ENCODE results near the gene NCR3LG1.

Gene NCR3LG1

GRCh38 chr11:17386331-17387084, 34.9 kb downstream of the NCR3LG1 start:
- TF ChIP-seq CTCF (IDR thresholded peaks at IDR 0.05; ENCODE audit: insufficient read depth, low read depth, low read length, missing control alignments) = peak; percentile 76
- no peak overlapping the region for H3K4me3 ChIP-seq (ENCODE audit: low read length)
- peak; percentile 63 for DNase-seq (ENCODE audit: low read depth)

- TF ChIP-seq CTCF (IDR thresholded peaks at IDR 0.05; ENCODE audit: insufficient read depth, low read depth, low read length, missing control alignments) = no peak
- no peak for DNase-seq (ENCODE audit: low read depth)
- H3K4me3 ChIP-seq (ENCODE audit: low read length) = no peak overlapping the region
Observed at GRCh38 chr11:17387254-17387653, 35.7 kb downstream of the NCR3LG1 start.

GRCh38 chr11:17387811-17388210, 36.2 kb downstream of the NCR3LG1 start:
- TF ChIP-seq CTCF (IDR thresholded peaks at IDR 0.05; ENCODE audit: insufficient read depth, low read depth, low read length, missing control alignments) = no peak
- no peak for DNase-seq (ENCODE audit: low read depth)
- no peak overlapping the region for H3K4me3 ChIP-seq (ENCODE audit: low read length)

GRCh38 chr11:17388609-17389210, 37.1 kb downstream of the NCR3LG1 start, which contains the start of gene KCNJ11:
KCNJ11 (minus strand) TSS chr11:17388659; CDS start chr11:17388091, 568 bp downstream.
- H3K4me3 ChIP-seq (ENCODE audit: low read length) = peak within 1 kb of the TSS; percentile 47
- no peak for TF ChIP-seq CTCF (IDR thresholded peaks at IDR 0.05; ENCODE audit: insufficient read depth, low read depth, low read length, missing control alignments)

GRCh38 chr11:17389211-17389956, 37.8 kb downstream of the NCR3LG1 start:
- peak overlapping the region; percentile 47 for H3K4me3 ChIP-seq (ENCODE audit: low read length)
- peak; percentile 60 for DNase-seq (ENCODE audit: low read depth)
- TF ChIP-seq CTCF (IDR thresholded peaks at IDR 0.05; ENCODE audit: insufficient read depth, low read depth, low read length, missing control alignments) = peak; percentile 36

More at GRCh38 chr11:17388609-17389210, 37.1 kb downstream of the NCR3LG1 start, which contains the start of gene KCNJ11:
- no peak for DNase-seq (ENCODE audit: low read depth)

GRCh38 chr11:17389957-17390649, 38.5 kb downstream of the NCR3LG1 start:
- DNase-seq (ENCODE audit: low read depth) = no peak
- no peak for TF ChIP-seq CTCF (IDR thresholded peaks at IDR 0.05; ENCODE audit: insufficient read depth, low read depth, low read length, missing control alignments)
- no peak overlapping the region for H3K4me3 ChIP-seq (ENCODE audit: low read length)
